Stomach (tissue), 9 donors: ENCODE measurements around the gene CCDC127. TPM values are rescaled to one million over a fixed set of nuclear protein-coding genes. Genes with fewer than 3 reads are reported as not detected.
"Not testable (repeated sequence)": the region's sequence is repeated elsewhere in the genome, so short reads cannot be mapped to it uniquely, and the experiment has no call there.

ENCODE experiments used
- DNase-seq, 2 donors: peaks; one replicate each; pipeline versions ENCODE4 v3.0.0 to v3.0.0-alpha.2; 2013 to 2019
- H3K27ac ChIP-seq, 5 donors: fragments of 200-600 bp in 4 of 5; sonication (generic) in 4 of 5; one replicate each; pipeline ENCODE4 v1.5.1; 2013 to 2019; ENCODE audit warnings: mild to moderate bottlenecking in 1 of 5, moderate library complexity in 1 of 5
- H3K27me3 ChIP-seq, 3 donors: fragments of 200-600 bp; sonication (generic); one replicate each; pipeline ENCODE4 v1.5.1; 2017 to 2019; ENCODE audit warnings: mixed run types in 1 of 3
- H3K36me3 ChIP-seq, 4 donors: fragments of 200-600 bp; sonication (generic); 1 replicate in 3 of 4; 2 replicates in 1 of 4; pipeline ENCODE4 v1.5.1; 2016 to 2019
- H3K4me1 ChIP-seq, 4 donors: fragments of 200-600 bp; sonication (generic); one replicate each; pipeline ENCODE4 v1.5.1; 2016 to 2019
- H3K4me3 ChIP-seq, 4 donors: fragments of 200-600 bp; sonication (generic) in 3 of 4; one replicate each; pipeline ENCODE4 v1.5.1; 2016 to 2019; ENCODE audit warnings: mild to moderate bottlenecking in 1 of 4
- H3K9me3 ChIP-seq, 4 donors: fragments of 200-600 bp; sonication (generic); one replicate each; pipeline ENCODE4 v1.5.1; 2016 to 2019
- CTCF ChIP-seq, 7 experiments: fragments of 450-650 bp in 4 of 7; fragments of 200-600 bp in 3 of 7; sonication (generic) in 3 of 7; IDR thresholded peaks; one replicate each; pipeline ENCODE4 v1.5.1; 2016 to 2019; ENCODE audit warnings: antibody characterized with exemption in 7 of 7, control low read depth in 2 of 7, mild to moderate bottlenecking in 1 of 7
- EP300 ChIP-seq: sonication (generic); formaldehyde crosslinking; IDR thresholded peaks from one replicate; pipeline ENCODE4 v1.6.1; 2017; ENCODE audit warnings: antibody characterized with exemption
- POLR2A ChIP-seq, 4 donors: fragments of 450-650 bp; IDR thresholded peaks; one replicate each; pipeline ENCODE4 v1.6.1; 2016; ENCODE audit warnings: antibody characterized with exemption in 4 of 4, control low read depth in 2 of 4, mild to moderate bottlenecking in 1 of 4, moderate library complexity in 1 of 4
- POLR2AphosphoS5 ChIP-seq, 3 donors: sonication (generic); formaldehyde crosslinking; IDR thresholded peaks; one replicate each; pipeline ENCODE4 v1.6.1; 2016; ENCODE audit warnings: antibody characterized with exemption in 3 of 3
- WGBS, 5 donors: extraction: QIAGEN DNeasy Blood & Tissue Kit in 3 of 5; methylation state at CpG; one replicate each; pipeline versions ENCODE4 v1.1.5 to v1.1.7; 2013 to 2018; 5-methylcytosine and 5-hydroxymethylcytosine counted together
- intact Hi-C: fragments of 100-400 bp; cut with DNase I; formaldehyde crosslinking; loops from one replicate; pipeline ENCODE4 v1.15.1; 2023; ENCODE audit warnings: low total_unique reads
- polyA plus RNA-seq, 3 donors: library from polyadenylated mRNA; stranded (reverse); fragments of 200-250 nt; gene quantifications; one replicate each; pipeline ENCODE4 v1.2.3, GENCODE V29; 2013
- total RNA-seq, 5 donors: library from RNA; depleted of rRNA; stranded (reverse); fragments of >200 nt; gene quantifications; one replicate each; pipeline versions ENCODE4 v1.1.0 to v1.2.3, GENCODE V29; 2014 to 2016
- donor health status: healthy with polysubstance abuse.
- donor health status: Bipolar disorder and iron deficiency.
- donor health status: healthy.

CCDC127 gene
- total and polyA plus RNA-seq, 8 donors: 1.2 to 8.5 (median 1.8) TPM

- H3K4me3 ChIP-seq, DNase-seq, H3K27me3 ChIP-seq, intact Hi-C loops, H3K4me1 ChIP-seq, H3K9me3 ChIP-seq, H3K27ac ChIP-seq: not testable (repeated sequence)
- peaks cover 62 to 98% (median 97%) of the 10 kb centered on the region in 4 donors for H3K36me3 ChIP-seq
- 96 to 99% (median 98%) methylated on average over 5 to 9 of the region's 9 CpGs for WGBS, 5 donors
Measured at GRCh38 chr5:235527-235926, 17.6 kb upstream of the CCDC127 start.

GRCh38 chr5:234450-234849, 16.5 kb upstream of the CCDC127 start:
- H3K9me3 ChIP-seq: no peaks in the 10 kb centered on the region
- no peak for DNase-seq
- H3K27ac ChIP-seq: no peak overlapping the region
- WGBS, 5 donors: 82 to 96% (median 92%) methylated on average over 8 of the region's 8 CpGs
- no peak overlapping the region for H3K4me3 ChIP-seq
- intact Hi-C loops: no loop called here
- H3K27me3 ChIP-seq: no peaks in the 10 kb centered on the region
- TF ChIP-seq POLR2A (IDR thresholded peaks at IDR 0.05): no peak
- peaks cover 58 to 98% (median 97%) of the 10 kb centered on the region in 4 donors for H3K36me3 ChIP-seq
- no peaks in the 10 kb centered on the region for H3K4me1 ChIP-seq

- DNase-seq, H3K4me1 ChIP-seq, H3K27me3 ChIP-seq, intact Hi-C loops, H3K9me3 ChIP-seq, H3K4me3 ChIP-seq, H3K27ac ChIP-seq: not testable (repeated sequence)
- peaks cover 62 to 98% (median 97%) of the 10 kb centered on the region in 4 donors for H3K36me3 ChIP-seq
- WGBS, 5 donors: 93 to 97% (median 95%) methylated on average over 20 of the region's 20 CpGs
Measured at GRCh38 chr5:233426-233825, 15.5 kb upstream of the CCDC127 start.

GRCh38 chr5:231661-232060, 13.7 kb upstream of the CCDC127 start:
- WGBS, 5 donors: 82 to 91% (median 89%) methylated on average over 13 of the region's 13 CpGs
- Histone ChIP-seq H3K9me3 (no peaks in the 10 kb centered on the region), H3K4me3 (no peak overlapping the region), H3K27me3 (no peaks in the 10 kb centered on the region), H3K36me3 (peaks cover 71 to 100% (median 99%) of the 10 kb centered on the region in 4 donors), H3K27ac (no peak overlapping the region), H3K4me1 (no peaks in the 10 kb centered on the region)
- intact Hi-C loops: no loop called here
- TF ChIP-seq POLR2A (IDR thresholded peaks at IDR 0.05): no peak
- TF ChIP-seq EP300: no peak
- no peak for TF ChIP-seq CTCF (IDR thresholded peaks at IDR 0.05)
- TF ChIP-seq POLR2AphosphoS5 (IDR thresholded peaks at IDR 0.05): no peak
- no peak for DNase-seq

GRCh38 chr5:230711-231110, 12.8 kb upstream of the CCDC127 start:
- intact Hi-C loops: no loop called here
- Histone ChIP-seq H3K4me1 (no peaks in the 10 kb centered on the region), H3K27me3 (no peaks in the 10 kb centered on the region), H3K9me3 (no peaks in the 10 kb centered on the region), H3K36me3 (peaks cover 73 to 100% (median 99%) of the 10 kb centered on the region in 4 donors), H3K4me3 (no peak overlapping the region), H3K27ac (no peak overlapping the region)
- DNase-seq: no peak
- no peak for TF ChIP-seq EP300
- no peak for TF ChIP-seq CTCF (IDR thresholded peaks at IDR 0.05)
- TF ChIP-seq POLR2AphosphoS5 (IDR thresholded peaks at IDR 0.05): no peak
- no peak for TF ChIP-seq POLR2A (IDR thresholded peaks at IDR 0.05)
- WGBS, 5 donors: 91 to 98% (median 95%) methylated on average over 14 of the region's 14 CpGs

GRCh38 chr5:228886-229285, 10.9 kb upstream of the CCDC127 start:
- intact Hi-C loops: no loop called here
- H3K9me3 ChIP-seq: no peaks in the 10 kb centered on the region
- DNase-seq: no peak
- no peaks in the 10 kb centered on the region for H3K27me3 ChIP-seq
- H3K36me3 ChIP-seq: peaks cover 78 to 100% (median 100%) of the 10 kb centered on the region in 4 donors
- H3K27ac ChIP-seq: no peak overlapping the region
- no peak for TF ChIP-seq EP300
- no peak for TF ChIP-seq CTCF (IDR thresholded peaks at IDR 0.05)
- no peak for TF ChIP-seq POLR2A (IDR thresholded peaks at IDR 0.05)
- TF ChIP-seq POLR2AphosphoS5 (IDR thresholded peaks at IDR 0.05): no peak
- no peak overlapping the region for H3K4me3 ChIP-seq
- no peaks in the 10 kb centered on the region for H3K4me1 ChIP-seq
- 69 to 91% (median 89%) methylated on average over 3 of the region's 3 CpGs for WGBS, 5 donors

GRCh38 chr5:227375-227774, 9.4 kb upstream of the CCDC127 start:
- intact Hi-C loops, H3K9me3 ChIP-seq, DNase-seq, H3K27ac ChIP-seq, H3K4me3 ChIP-seq, H3K27me3 ChIP-seq: not testable (repeated sequence)
- Histone ChIP-seq H3K4me1 (peaks cover 0 to 10% (median 4%) of the 10 kb centered on the region in 4 donors), H3K36me3 (peaks cover 72 to 88% (median 86%) of the 10 kb centered on the region in 4 donors)
- WGBS, 5 donors: 82 to 98% (median 95%) methylated on average over 6 to 15 of the region's 17 CpGs
